ENCODE data around the gene RGS3.

The RGS3 gene

GRCh38 chr9:113611461-113612215 is 148.1 kb downstream of the RGS3 start:
- Histone ChIP-seq H3K36me3 (replicated peaks) (no peaks in the 10 kb centered on the region), H3K9me3 (no peaks in the 10 kb centered on the region), H3K4me3 (no peak overlapping the region), H3K27me3 (ENCODE audit: low read depth) (no peaks in the 10 kb centered on the region; the same call in 1 of the 2 replicates), H3K4me1 (no peaks in the 10 kb centered on the region)
- no peak for DNase-seq (ENCODE audit: low spot score in 2 of 2)
- in situ Hi-C loops (cut with MboI; ENCODE audit: low sequenced_read_pairs): no loop called here

DNA sequence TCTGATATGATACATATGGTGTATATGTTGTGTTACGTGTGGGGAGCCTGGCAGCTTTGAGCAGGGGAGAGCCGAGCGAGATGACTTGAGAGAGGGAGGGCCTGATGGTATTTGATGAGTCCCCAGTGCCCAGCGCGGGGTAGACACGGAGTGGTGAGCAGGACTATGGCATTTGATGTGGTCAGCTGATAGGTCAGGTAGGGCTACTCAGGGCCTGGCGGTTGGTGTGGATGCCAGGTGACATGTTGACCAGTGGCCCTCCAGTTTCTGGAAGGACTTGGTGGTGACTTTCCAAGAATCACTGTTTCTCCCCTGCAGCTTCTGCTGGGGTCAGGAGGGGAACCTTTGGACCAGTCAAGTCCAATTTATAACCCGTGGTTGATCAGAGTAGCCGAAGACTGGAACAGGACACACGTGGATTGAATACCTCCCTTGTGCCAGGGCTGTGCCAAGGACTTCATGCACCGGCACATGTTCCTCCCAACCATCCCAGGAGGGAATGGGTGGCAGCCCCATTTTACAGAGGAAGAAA is 148.8 kb downstream of the RGS3 start:
- Histone ChIP-seq H3K36me3 (replicated peaks) (no peaks in the 10 kb centered on the region), H3K9me3 (no peaks in the 10 kb centered on the region), H3K4me1 (peaks cover 3% of the 10 kb centered on the region), H3K4me3 (no peak overlapping the region), H3K27me3 (ENCODE audit: low read depth) (no peaks in the 10 kb centered on the region; the same call in 1 of the 2 replicates)
- DNase-seq (ENCODE audit: low spot score in 2 of 2): no peak
- in situ Hi-C loops (cut with MboI; ENCODE audit: low sequenced_read_pairs): no loop called here

DNA sequence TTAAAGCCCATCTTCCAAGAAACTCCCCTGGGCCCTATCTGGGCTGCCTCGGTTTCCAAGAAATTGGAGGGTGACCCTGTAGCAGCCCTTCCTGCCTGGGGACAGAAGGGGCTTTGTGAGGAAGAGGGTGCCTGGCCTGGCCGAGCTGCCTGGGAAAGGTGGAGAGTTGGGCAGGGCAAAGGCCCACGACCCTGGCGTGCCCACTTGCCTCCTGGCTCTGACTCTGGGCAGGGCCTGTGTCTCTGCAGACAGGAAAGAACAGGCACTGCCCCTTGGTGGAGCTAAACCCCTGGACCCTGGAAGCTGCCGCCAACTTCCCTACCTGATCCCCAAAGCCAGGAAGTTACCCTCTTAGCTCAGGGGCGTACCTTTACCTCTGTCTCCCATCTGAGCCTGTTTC is 149.3 kb downstream of the RGS3 start:
- H3K9me3 ChIP-seq: no peaks in the 10 kb centered on the region
- peaks cover 8% of the 10 kb centered on the region for H3K4me1 ChIP-seq
- in situ Hi-C loops (cut with MboI; ENCODE audit: low sequenced_read_pairs): no loop called here
- H3K27me3 ChIP-seq (ENCODE audit: low read depth): no peaks in the 10 kb centered on the region; the same call in 1 of the 2 replicates
- no peak overlapping the region for H3K4me3 ChIP-seq
- no peaks in the 10 kb centered on the region for H3K36me3 ChIP-seq (replicated peaks)
- no peak for DNase-seq (ENCODE audit: low spot score in 2 of 2)

- H3K36me3 ChIP-seq (replicated peaks): no peaks in the 10 kb centered on the region
- H3K27me3 ChIP-seq (ENCODE audit: low read depth): peaks cover 6% of the 10 kb centered on the region
- H3K4me1 ChIP-seq: peaks cover 11% of the 10 kb centered on the region
- in situ Hi-C loops (cut with MboI; ENCODE audit: low sequenced_read_pairs): no loop called here
- DNase-seq (ENCODE audit: low spot score in 2 of 2): no peak
- no peak overlapping the region for H3K4me3 ChIP-seq
- no peaks in the 10 kb centered on the region for H3K9me3 ChIP-seq
Observed at GRCh38 chr9:113613815-113614413, 150.4 kb downstream of the RGS3 start.

- DNase-seq (ENCODE audit: low spot score in 2 of 2): no peak
- Histone ChIP-seq H3K4me3 (no peak overlapping the region), H3K4me1 (peaks cover 11% of the 10 kb centered on the region), H3K36me3 (replicated peaks) (no peaks in the 10 kb centered on the region), H3K27me3 (ENCODE audit: low read depth) (peaks cover 18% of the 10 kb centered on the region), H3K9me3 (no peaks in the 10 kb centered on the region)
- in situ Hi-C loops (cut with MboI; ENCODE audit: low sequenced_read_pairs): no loop called here
Observed at GRCh38 chr9:113614843-113615648, 151.5 kb downstream of the RGS3 start.

- no peaks in the 10 kb centered on the region for H3K9me3 ChIP-seq
- H3K4me1 ChIP-seq: peaks cover 11% of the 10 kb centered on the region
- in situ Hi-C loops (cut with MboI; ENCODE audit: low sequenced_read_pairs): no loop called here
- no peaks in the 10 kb centered on the region for H3K36me3 ChIP-seq (replicated peaks)
- H3K4me3 ChIP-seq: no peak overlapping the region
- no peak for DNase-seq (ENCODE audit: low spot score in 2 of 2)
- H3K27me3 ChIP-seq (ENCODE audit: low read depth): peaks cover 24% of the 10 kb centered on the region
Observed at GRCh38 chr9:113616116-113616515, 152.6 kb downstream of the RGS3 start.

DNA sequence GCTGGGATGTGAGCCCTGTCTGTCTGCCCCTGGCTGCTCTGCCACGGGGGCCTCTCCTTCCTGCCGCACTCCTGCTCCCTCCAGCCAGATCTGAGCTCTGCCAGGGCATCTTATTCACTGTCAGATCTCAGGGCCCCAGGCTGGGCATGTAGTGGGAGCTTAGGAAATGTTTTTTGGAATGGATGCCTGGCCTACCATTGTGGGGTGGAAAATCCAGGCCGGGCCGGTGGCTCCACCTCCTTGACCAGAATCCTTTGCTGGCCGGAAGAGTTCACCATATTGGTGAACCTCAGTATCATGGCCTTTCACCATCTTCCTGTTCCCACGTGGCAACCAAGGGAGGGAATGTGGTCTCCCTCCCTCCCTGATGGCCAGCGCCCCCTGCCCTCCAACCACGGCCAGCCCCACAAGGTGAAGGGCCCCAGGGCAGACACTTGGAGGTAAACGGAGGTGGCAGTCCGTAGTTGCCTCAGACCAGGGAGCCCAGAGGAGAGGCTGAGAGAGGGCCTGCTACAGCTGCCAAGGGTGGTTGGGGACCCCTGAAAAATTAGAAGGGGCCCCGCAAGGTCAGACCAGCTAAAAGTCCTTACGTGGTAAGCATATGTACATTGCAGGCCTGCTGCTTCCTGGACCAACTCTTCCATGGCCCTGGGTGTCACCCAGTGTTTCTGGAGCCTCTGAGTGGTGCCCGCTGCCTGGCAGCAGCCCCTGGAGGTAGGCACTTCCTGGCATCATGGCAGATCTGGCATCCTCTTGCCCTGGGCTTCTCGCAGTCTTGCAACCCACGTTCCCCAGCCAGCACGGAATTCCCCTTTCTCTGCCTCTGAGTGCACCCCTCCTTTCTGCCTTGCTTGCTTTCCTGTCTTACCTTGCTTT is 153.3 kb downstream of the RGS3 start:
- Histone ChIP-seq H3K36me3 (replicated peaks) (no peaks in the 10 kb centered on the region), H3K9me3 (no peaks in the 10 kb centered on the region), H3K4me1 (peaks cover 11% of the 10 kb centered on the region), H3K4me3 (no peak overlapping the region), H3K27me3 (ENCODE audit: low read depth) (peaks cover 24% of the 10 kb centered on the region)
- no peak for DNase-seq (ENCODE audit: low spot score in 2 of 2)
- in situ Hi-C loops (cut with MboI; ENCODE audit: low sequenced_read_pairs): no loop called here

DNA sequence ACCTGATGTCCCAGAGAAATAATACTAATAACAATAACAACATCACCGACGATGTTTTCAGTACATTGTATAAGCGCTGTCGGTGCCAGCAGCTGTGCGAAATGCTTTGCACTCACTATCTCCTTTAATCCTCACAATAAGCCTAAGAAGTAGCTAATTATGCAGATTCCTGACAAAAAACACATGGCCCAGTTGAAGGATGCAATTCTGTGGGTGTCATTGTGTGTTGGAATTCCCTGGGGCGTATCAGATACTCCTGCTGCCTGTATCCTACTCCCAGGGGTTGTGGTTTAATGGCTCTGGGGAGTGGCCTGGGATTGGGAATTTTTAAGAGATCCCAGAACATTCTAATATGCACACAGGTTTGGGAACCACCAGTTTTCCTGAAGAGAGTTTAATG is 154.0 kb downstream of the RGS3 start:
- Histone ChIP-seq H3K4me1 (peaks cover 11% of the 10 kb centered on the region), H3K9me3 (no peaks in the 10 kb centered on the region), H3K27me3 (ENCODE audit: low read depth) (peaks cover 24% of the 10 kb centered on the region), H3K36me3 (replicated peaks) (no peaks in the 10 kb centered on the region), H3K4me3 (no peak overlapping the region)
- peak; percentile 77 to 84 for DNase-seq (ENCODE audit: low spot score in 2 of 2)
- in situ Hi-C loops (cut with MboI; ENCODE audit: low sequenced_read_pairs): no loop called here

- Histone ChIP-seq H3K4me3 (no peak overlapping the region), H3K9me3 (no peaks in the 10 kb centered on the region), H3K27me3 (ENCODE audit: low read depth) (peaks cover 24% of the 10 kb centered on the region), H3K4me1 (peaks cover 11% of the 10 kb centered on the region), H3K36me3 (replicated peaks) (no peaks in the 10 kb centered on the region)
- in situ Hi-C loops (cut with MboI; ENCODE audit: low sequenced_read_pairs): no loop called here
- DNase-seq (ENCODE audit: low spot score in 2 of 2): no peak
Observed at GRCh38 chr9:113618836-113619490, 155.4 kb downstream of the RGS3 start.

DNA sequence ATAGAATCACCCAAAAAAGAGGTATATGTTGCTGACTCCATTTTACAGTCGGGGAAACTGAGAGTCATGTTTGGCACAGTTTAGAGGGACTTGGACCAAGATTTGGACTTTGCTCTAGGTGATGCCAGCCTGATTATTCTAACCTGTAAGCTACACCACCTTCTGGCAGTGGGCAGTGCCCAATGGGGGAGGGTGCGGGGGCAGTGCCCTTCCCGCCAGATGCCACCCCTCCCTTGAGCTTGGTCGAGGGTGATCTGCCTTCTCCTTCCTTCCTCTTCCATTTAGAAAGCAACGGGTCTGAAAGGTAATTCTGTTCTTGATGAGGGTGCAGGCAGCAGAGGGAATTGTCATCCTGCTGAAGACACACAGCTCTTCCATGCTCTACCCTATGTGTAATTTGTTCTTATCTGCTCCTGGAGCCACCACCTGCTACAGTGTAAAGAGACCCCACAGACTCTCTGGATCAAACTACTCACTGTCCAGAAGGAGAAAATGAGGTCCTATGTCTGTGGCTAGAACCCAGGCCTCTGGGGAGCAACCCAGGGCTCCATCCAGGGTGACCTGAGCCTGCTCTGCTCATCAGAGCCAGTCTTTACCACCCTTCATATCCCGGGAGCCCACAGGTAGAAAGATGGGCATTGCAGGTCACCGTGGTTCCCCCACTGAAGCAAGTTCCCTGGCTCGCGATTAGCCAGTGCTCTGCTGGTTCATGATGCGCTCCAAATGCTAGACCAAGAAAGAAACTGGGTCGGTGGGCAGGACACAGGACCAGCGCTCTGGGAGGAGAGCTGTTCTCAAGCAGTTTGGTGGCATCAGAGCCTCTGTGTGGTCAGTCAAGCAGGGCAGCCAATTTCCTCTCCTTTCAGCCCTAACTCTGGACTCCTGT is 156.2 kb downstream of the RGS3 start:
- peaks cover 11% of the 10 kb centered on the region for H3K4me1 ChIP-seq
- H3K27me3 ChIP-seq (ENCODE audit: low read depth): peaks cover 24% of the 10 kb centered on the region
- H3K9me3 ChIP-seq: no peaks in the 10 kb centered on the region
- H3K36me3 ChIP-seq (replicated peaks): no peaks in the 10 kb centered on the region
- no peak overlapping the region for H3K4me3 ChIP-seq
- no peak for DNase-seq (ENCODE audit: low spot score in 2 of 2)
- in situ Hi-C loops (cut with MboI; ENCODE audit: low sequenced_read_pairs): no loop called here

- H3K4me1 ChIP-seq: peaks cover 11% of the 10 kb centered on the region
- in situ Hi-C loops (cut with MboI; ENCODE audit: low sequenced_read_pairs): no loop called here
- peak in 1 of 2 experiments; percentile 36 for DNase-seq (ENCODE audit: low spot score in 2 of 2)
Observed at GRCh38 chr9:113620377-113621161, 157.0 kb downstream of the RGS3 start.

More at GRCh38 chr9:113620377-113621161, 157.0 kb downstream of the RGS3 start:
- H3K4me3 ChIP-seq: no peak overlapping the region
- no peaks in the 10 kb centered on the region for H3K36me3 ChIP-seq (replicated peaks)
- no peaks in the 10 kb centered on the region for H3K9me3 ChIP-seq
- peaks cover 24% of the 10 kb centered on the region for H3K27me3 ChIP-seq (ENCODE audit: low read depth)

Data from HAP-1 (cell line).